ENCODE results near the gene TRAPPC3L. TPM values are rescaled to one million over a fixed set of nuclear protein-coding genes. Genes with fewer than 3 reads are reported as not detected.

Gene TRAPPC3L
- total RNA-seq, 1 donor: 0.45 TPM

GRCh38 chr6:116475141-116475540 lies 70.3 kb downstream of the TRAPPC3L start:
- no peak for TF ChIP-seq CTCF (IDR thresholded peaks at IDR 0.05; ENCODE audit: insufficient read depth, low read length)
- H3K4me3 ChIP-seq (ENCODE audit: low read depth, low read length): no peak overlapping the region

GRCh38 chr6:116472706-116473105 lies 72.8 kb downstream of the TRAPPC3L start:
- no peak overlapping the region for H3K4me3 ChIP-seq (ENCODE audit: low read depth, low read length)
- DNase-seq (ENCODE audit: low read depth): peak; percentile 43
- no peak for TF ChIP-seq CTCF (IDR thresholded peaks at IDR 0.05; ENCODE audit: insufficient read depth, low read length)

More at GRCh38 chr6:116475141-116475540, 70.3 kb downstream of the TRAPPC3L start:
- no peak for DNase-seq (ENCODE audit: low read depth)

- TF ChIP-seq CTCF (IDR thresholded peaks at IDR 0.05; ENCODE audit: insufficient read depth, low read length): no peak
- no peak for DNase-seq (ENCODE audit: low read depth)
- H3K4me3 ChIP-seq (ENCODE audit: low read depth, low read length): no peak overlapping the region
Observed at GRCh38 chr6:116471531-116471930, 74.0 kb downstream of the TRAPPC3L start.

- DNase-seq (ENCODE audit: low read depth): peak; percentile 45
- no peak overlapping the region for H3K4me3 ChIP-seq (ENCODE audit: low read depth, low read length)
- no peak for TF ChIP-seq CTCF (IDR thresholded peaks at IDR 0.05; ENCODE audit: insufficient read depth, low read length)
Observed at GRCh38 chr6:116468293-116468692, 77.2 kb downstream of the TRAPPC3L start.

GRCh38 chr6:116467514-116467913 lies 78.0 kb downstream of the TRAPPC3L start:
- DNase-seq (ENCODE audit: low read depth): no peak
- no peak overlapping the region for H3K4me3 ChIP-seq (ENCODE audit: low read depth, low read length)
- TF ChIP-seq CTCF (IDR thresholded peaks at IDR 0.05; ENCODE audit: insufficient read depth, low read length): no peak

- H3K4me3 ChIP-seq (ENCODE audit: low read depth, low read length): no peak overlapping the region
- no peak for TF ChIP-seq CTCF (IDR thresholded peaks at IDR 0.05; ENCODE audit: insufficient read depth, low read length)
- peak; percentile 71 for DNase-seq (ENCODE audit: low read depth)
Observed at GRCh38 chr6:116467096-116467495, 78.4 kb downstream of the TRAPPC3L start.

GRCh38 chr6:116465246-116465645 lies 80.2 kb downstream of the TRAPPC3L start:
- DNase-seq (ENCODE audit: low read depth): no peak
- no peak overlapping the region for H3K4me3 ChIP-seq (ENCODE audit: low read depth, low read length)
- TF ChIP-seq CTCF (IDR thresholded peaks at IDR 0.05; ENCODE audit: insufficient read depth, low read length): no peak

All from fibroblast of the aortic adventitia (primary cell).